A673 (cell line): ENCODE results near the gene YJU2.

Experiments used
- EZH2 ChIP-seq: fragments of 200-600 bp; sonication (generic); IDR thresholded peaks from 2 replicates; pipeline ENCODE4 v1.6.1; 2017; ENCODE audit warnings: borderline replicate concordance, low read depth, mild to moderate bottlenecking, mixed read lengths, antibody characterized with exemption, low read length; ENCODE audit not compliant: poor library complexity, severe bottlenecking
- TF ChIP-seq, protein P1 (sequence below): fragments of 300-800, 200-600 bp; sonication (generic); conservative IDR thresholded peaks from 2 replicates; pipeline ENCODE4 v1.5.1; 2017; ENCODE audit warnings: low read depth, mild to moderate bottlenecking, antibody characterized with exemption, low read length, moderate library complexity, mixed read lengths

DNA sequence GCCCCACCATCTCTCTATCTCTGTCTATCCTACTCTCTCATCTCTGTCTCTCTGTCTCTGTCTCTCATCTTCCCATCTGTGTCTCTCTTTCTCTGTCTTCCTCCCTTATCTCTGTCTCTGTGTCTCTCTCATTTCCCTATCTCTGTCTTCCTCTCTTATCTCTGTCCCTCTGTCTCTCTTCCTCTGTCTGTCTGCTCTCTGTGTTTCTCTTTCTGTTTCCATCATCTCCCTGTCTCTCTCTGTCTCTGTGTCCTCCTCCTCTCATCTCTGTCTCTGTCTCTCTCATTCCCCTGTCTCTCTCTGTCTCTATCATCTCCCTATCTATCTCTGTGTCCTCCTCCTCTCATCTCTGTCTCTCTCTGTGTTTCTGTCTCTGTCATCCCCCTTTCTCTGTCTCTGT, 19.1 kb upstream of the YJU2 start:
- TF ChIP-seq, protein P1, sequence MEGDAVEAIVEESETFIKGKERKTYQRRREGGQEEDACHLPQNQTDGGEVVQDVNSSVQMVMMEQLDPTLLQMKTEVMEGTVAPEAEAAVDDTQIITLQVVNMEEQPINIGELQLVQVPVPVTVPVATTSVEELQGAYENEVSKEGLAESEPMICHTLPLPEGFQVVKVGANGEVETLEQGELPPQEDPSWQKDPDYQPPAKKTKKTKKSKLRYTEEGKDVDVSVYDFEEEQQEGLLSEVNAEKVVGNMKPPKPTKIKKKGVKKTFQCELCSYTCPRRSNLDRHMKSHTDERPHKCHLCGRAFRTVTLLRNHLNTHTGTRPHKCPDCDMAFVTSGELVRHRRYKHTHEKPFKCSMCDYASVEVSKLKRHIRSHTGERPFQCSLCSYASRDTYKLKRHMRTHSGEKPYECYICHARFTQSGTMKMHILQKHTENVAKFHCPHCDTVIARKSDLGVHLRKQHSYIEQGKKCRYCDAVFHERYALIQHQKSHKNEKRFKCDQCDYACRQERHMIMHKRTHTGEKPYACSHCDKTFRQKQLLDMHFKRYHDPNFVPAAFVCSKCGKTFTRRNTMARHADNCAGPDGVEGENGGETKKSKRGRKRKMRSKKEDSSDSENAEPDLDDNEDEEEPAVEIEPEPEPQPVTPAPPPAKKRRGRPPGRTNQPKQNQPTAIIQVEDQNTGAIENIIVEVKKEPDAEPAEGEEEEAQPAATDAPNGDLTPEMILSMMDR: no peak
- TF ChIP-seq EZH2: no peak
